GM12865 (cell line): ENCODE measurements around the gene LIG1.
A peak's percentile ranks its signal among the peaks of the same experiment; 100 is the strongest.

ENCODE experiments used
- DNase-seq: peaks from one replicate; pipeline ENCODE4 v3.0.0; 2010; ENCODE audit warnings: low read depth
- H3K4me3 ChIP-seq: 2 replicates; pipeline ENCODE4 v1.5.1; 2011; ENCODE audit warnings: mild to moderate bottlenecking, low read depth, low read length, control low read depth
- CTCF ChIP-seq: IDR thresholded peaks from 2 replicates; pipeline ENCODE4 v1.5.1; 2011; ENCODE audit warnings: low read length, control low read depth, low read depth, inconsistent platforms; ENCODE audit not compliant: insufficient read depth; ENCODE audit errors: missing control alignments

The LIG1 gene

GRCh38 chr19:48170817-48171347 lies 738 bp upstream of the LIG1 start:
- DNase-seq: no peak
- no peak for TF ChIP-seq CTCF

GRCh38 chr19:48169578-48169938 lies 586 bp downstream of the LIG1 start:
- H3K4me3 ChIP-seq: peak overlapping the region; percentile 89
- no peak for TF ChIP-seq CTCF
- DNase-seq: peak; percentile 91

More at GRCh38 chr19:48170817-48171347, 738 bp upstream of the LIG1 start:
- peak overlapping the region; percentile 89 for H3K4me3 ChIP-seq

- no peak for DNase-seq
- TF ChIP-seq CTCF: no peak
- no peak overlapping the region for H3K4me3 ChIP-seq
Observed at GRCh38 chr19:48168689-48169088, 1.5 kb downstream of the LIG1 start.

GRCh38 chr19:48158210-48158790 lies 11.8 kb downstream of the LIG1 start:
- H3K4me3 ChIP-seq: no peak overlapping the region
- no peak for DNase-seq
- TF ChIP-seq CTCF: no peak

- H3K4me3 ChIP-seq: no peak overlapping the region
- DNase-seq: no peak
- TF ChIP-seq CTCF: no peak
Observed at GRCh38 chr19:48154003-48154402, 16.1 kb downstream of the LIG1 start.

- TF ChIP-seq CTCF: peak; percentile 70
- DNase-seq: peak; percentile 67
- no peak overlapping the region for H3K4me3 ChIP-seq
Observed at GRCh38 chr19:48152551-48152950, 17.6 kb downstream of the LIG1 start.

- TF ChIP-seq CTCF: no peak
- no peak overlapping the region for H3K4me3 ChIP-seq
- DNase-seq: no peak
Observed at GRCh38 chr19:48149430-48149829, 20.7 kb downstream of the LIG1 start.
